ENCODE data around the gene SORCS2. TPM values are rescaled to one million over a fixed set of nuclear protein-coding genes. Genes with fewer than 3 reads are reported as not detected.

The SORCS2 gene
- total RNA-seq, 1 donor from 2014 or later: 10.9 TPM

- DNase-seq (ENCODE audit: low spot score): no peak
- TF ChIP-seq CTCF (IDR thresholded peaks at IDR 0.05): no peak
- Mint-ChIP-seq H3K4me3 (ENCODE audit: unreplicated experiment) (no peak overlapping the region), H3K36me3 (ENCODE audit: low read depth) (no peaks in the 10 kb centered on the region), H3K4me1 (ENCODE audit: low read depth) (peaks cover 58% of the 10 kb centered on the region), H3K27me3 (ENCODE audit: low read depth) (peaks cover 2% of the 10 kb centered on the region), H3K27ac (ENCODE audit: unreplicated experiment) (peak overlapping the region; percentile 69), H3K9me3 (ENCODE audit: low read depth) (no peaks in the 10 kb centered on the region)
Measured at GRCh38 chr4:7196288-7196651, 3.9 kb downstream of the SORCS2 start.

GRCh38 chr4:7196736-7197135 lies 4.4 kb downstream of the SORCS2 start:
- peak overlapping the region; percentile 68 for H3K27ac Mint-ChIP-seq (ENCODE audit: unreplicated experiment)
- no peak for DNase-seq (ENCODE audit: low spot score)
- H3K4me1 Mint-ChIP-seq (ENCODE audit: low read depth): peaks cover 63% of the 10 kb centered on the region
- TF ChIP-seq CTCF (IDR thresholded peaks at IDR 0.05): no peak
- no peak overlapping the region for H3K4me3 Mint-ChIP-seq (ENCODE audit: unreplicated experiment)
- peaks cover 2% of the 10 kb centered on the region for H3K27me3 Mint-ChIP-seq (ENCODE audit: low read depth)
- no peaks in the 10 kb centered on the region for H3K9me3 Mint-ChIP-seq (ENCODE audit: low read depth)
- no peaks in the 10 kb centered on the region for H3K36me3 Mint-ChIP-seq (ENCODE audit: low read depth)

GRCh38 chr4:7197910-7198309 lies 5.6 kb downstream of the SORCS2 start:
- Mint-ChIP-seq H3K27ac (ENCODE audit: unreplicated experiment) (no peak overlapping the region), H3K9me3 (ENCODE audit: low read depth) (no peaks in the 10 kb centered on the region), H3K36me3 (ENCODE audit: low read depth) (no peaks in the 10 kb centered on the region), H3K27me3 (ENCODE audit: low read depth) (peaks cover 2% of the 10 kb centered on the region), H3K4me1 (ENCODE audit: low read depth) (peaks cover 72% of the 10 kb centered on the region), H3K4me3 (ENCODE audit: unreplicated experiment) (no peak overlapping the region)
- TF ChIP-seq CTCF (IDR thresholded peaks at IDR 0.05): no peak
- no peak for DNase-seq (ENCODE audit: low spot score)

GRCh38 chr4:7198440-7199128 lies 6.2 kb downstream of the SORCS2 start:
- Mint-ChIP-seq H3K4me1 (ENCODE audit: low read depth) (peaks cover 69% of the 10 kb centered on the region), H3K27me3 (ENCODE audit: low read depth) (peaks cover 2% of the 10 kb centered on the region), H3K27ac (ENCODE audit: unreplicated experiment) (no peak overlapping the region), H3K4me3 (ENCODE audit: unreplicated experiment) (no peak overlapping the region), H3K36me3 (ENCODE audit: low read depth) (no peaks in the 10 kb centered on the region), H3K9me3 (ENCODE audit: low read depth) (no peaks in the 10 kb centered on the region)
- no peak for TF ChIP-seq CTCF (IDR thresholded peaks at IDR 0.05)
- DNase-seq (ENCODE audit: low spot score): no peak

GRCh38 chr4:7199129-7199725 lies 6.9 kb downstream of the SORCS2 start:
- peaks cover 2% of the 10 kb centered on the region for H3K27me3 Mint-ChIP-seq (ENCODE audit: low read depth)
- H3K4me1 Mint-ChIP-seq (ENCODE audit: low read depth): peaks cover 65% of the 10 kb centered on the region
- no peaks in the 10 kb centered on the region for H3K9me3 Mint-ChIP-seq (ENCODE audit: low read depth)
- H3K36me3 Mint-ChIP-seq (ENCODE audit: low read depth): no peaks in the 10 kb centered on the region
- no peak for DNase-seq (ENCODE audit: low spot score)
- no peak overlapping the region for H3K4me3 Mint-ChIP-seq (ENCODE audit: unreplicated experiment)
- H3K27ac Mint-ChIP-seq (ENCODE audit: unreplicated experiment): no peak overlapping the region
- TF ChIP-seq CTCF (IDR thresholded peaks at IDR 0.05): no peak

Measured in chondrocyte (in vitro differentiated cells).